ENCODE data around the gene IFT27.
"Not testable (repeated sequence)": the region's sequence is repeated elsewhere in the genome, so short reads cannot be mapped to it uniquely, and the experiment has no call there.

IFT27 gene

GRCh38 chr22:36741968-36742367, 34.0 kb downstream of the IFT27 start:
- no peak for DNase-seq

DNA sequence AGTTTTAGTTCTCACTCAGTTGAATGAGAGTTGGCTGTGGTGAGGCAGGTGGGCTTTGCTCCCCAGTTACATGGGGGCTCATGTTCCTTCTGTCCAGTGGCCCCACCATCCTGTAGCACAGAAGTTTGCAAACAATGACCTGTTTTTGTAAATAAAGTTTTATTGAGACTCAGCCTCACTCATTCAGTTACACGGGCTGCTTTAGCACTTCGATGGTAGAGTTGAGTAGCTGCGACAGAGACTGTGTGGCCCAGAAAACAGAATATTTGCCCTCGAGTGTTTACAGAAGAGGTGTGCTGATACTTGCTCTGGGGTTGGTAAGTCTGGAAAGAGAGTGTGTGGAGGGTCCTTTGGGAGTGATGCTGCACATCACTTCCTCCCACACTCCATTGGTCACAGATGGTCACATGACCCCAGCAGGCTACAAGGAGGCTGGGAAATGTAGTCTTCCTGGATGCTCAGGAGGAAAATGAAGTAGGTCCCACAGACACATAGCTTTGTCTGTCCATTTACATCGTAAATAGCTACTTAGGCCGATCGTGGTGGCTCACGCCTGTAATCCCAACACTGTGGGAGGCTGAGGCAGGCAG, 34.6 kb downstream of the IFT27 start:
- DNase-seq, result peak; percentile 0

DNA sequence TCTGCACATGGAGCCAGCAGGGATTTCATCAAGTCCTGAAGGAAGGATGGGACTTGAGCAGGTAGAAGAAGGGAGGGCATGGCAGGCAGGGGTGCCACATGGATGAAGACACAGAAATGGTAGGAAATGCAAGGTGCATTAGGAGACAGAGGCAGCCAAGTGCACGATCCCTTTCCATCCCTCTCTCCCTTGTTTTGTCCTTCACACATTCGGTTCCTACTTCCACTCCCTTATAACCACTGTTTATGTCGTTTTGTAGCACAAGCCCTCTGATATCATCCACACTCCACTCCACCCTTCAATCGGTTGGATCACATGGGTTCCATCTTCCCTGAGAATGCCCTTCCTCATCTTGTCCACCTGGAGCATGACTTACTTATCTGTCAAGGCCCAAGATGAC, 35.2 kb downstream of the IFT27 start:
- no peak for DNase-seq

GRCh38 chr22:36739185-36739584, 36.7 kb downstream of the IFT27 start:
- DNase-seq, result no peak

DNA sequence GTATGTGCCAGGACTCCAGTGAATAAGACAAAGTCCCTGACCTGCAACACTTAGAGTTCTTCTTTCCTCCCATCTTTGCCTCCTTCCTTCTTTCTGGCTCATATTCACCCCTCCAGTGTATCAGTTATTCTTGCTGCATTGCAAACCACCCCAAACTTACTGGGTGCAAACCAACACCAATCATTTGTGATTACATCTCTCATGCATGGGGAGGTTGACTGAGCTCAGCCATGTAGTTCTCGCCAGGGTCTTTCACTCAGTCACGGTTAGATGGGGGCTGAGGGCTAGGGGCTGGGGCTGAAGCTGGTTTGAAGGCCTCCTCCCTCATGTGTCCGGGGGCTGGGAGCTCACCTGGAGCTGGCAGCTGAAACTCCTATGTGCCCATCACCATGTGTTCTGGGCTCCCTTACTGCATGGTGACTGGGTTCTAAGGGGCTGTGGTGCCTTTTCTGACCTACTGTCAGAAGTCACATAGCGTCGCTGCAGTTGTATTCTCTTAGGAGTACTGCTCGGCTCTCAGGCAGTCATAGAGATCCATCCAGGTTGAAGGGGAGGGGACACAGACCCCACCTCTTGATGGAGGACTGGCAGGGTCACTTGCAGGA, 37.4 kb downstream of the IFT27 start:
- DNase-seq, result no peak

- no peak for DNase-seq
Measured at GRCh38 chr22:36737776-36738175, 38.1 kb downstream of the IFT27 start.

GRCh38 chr22:36736701-36737320, 39.1 kb downstream of the IFT27 start:
- no peak for DNase-seq

- DNase-seq, result no peak
Measured at GRCh38 chr22:36734171-36735058, 41.5 kb downstream of the IFT27 start.

GRCh38 chr22:36733271-36733670, 42.6 kb downstream of the IFT27 start:
- no peak for DNase-seq

- DNase-seq, result no peak
Measured at GRCh38 chr22:36732609-36733008, 43.3 kb downstream of the IFT27 start.

- no peak for DNase-seq
Measured at GRCh38 chr22:36731916-36732315, 44.0 kb downstream of the IFT27 start.

DNA sequence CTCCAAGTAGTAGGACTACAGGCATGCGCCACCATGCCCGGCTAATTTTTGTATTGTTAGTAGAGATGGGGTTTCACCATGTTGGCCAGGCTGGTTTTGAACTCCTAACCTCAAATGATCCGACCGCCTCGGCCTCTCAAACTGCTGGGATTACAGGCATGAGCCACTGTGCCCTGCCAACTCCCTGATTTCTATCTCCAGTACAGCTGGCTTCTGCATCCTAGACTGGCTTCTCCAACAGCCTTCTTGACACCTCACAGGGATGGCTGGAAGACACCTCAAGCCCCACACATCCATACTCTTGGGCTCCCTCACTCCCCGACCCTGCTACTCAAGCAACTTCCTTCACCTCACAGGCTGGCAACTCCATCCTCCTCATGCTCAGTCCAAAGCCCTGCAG, 44.6 kb downstream of the IFT27 start:
- not testable (repeated sequence) for DNase-seq

DNA sequence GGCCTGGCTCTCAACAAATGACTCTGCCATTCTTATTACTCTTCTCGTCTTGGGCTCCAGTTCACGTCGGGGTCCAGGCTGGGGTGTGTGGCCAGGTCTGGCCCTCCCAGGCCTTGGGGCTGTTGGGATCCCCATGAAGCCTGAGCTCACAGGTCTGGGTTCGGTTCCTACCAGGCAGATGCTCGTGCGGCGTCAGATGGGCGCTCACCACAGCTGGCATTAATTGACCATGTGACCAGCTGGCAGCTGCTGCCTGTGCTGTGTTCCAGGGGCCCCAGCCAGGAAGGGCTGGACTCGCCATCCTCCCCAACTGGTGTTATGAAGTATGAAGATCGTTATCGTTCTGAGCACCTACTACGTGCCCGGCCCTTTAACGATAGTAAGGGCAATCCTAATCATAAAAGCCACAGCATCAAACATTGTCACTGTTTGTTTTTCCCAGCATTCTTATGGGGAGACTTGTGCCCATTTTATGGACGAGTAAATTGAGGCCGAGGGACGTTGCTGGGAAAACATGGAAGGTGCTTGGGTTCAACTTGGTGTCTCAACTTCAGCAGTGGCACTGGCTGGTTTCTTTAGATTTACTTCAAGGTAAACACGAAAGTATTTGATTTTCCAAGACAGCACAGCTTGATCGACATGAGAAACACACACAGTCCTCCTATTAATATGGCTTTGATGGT, 45.6 kb downstream of the IFT27 start:
- DNase-seq, result no peak

- no peak for DNase-seq
Measured at GRCh38 chr22:36729321-36729720, 46.6 kb downstream of the IFT27 start.

DNA sequence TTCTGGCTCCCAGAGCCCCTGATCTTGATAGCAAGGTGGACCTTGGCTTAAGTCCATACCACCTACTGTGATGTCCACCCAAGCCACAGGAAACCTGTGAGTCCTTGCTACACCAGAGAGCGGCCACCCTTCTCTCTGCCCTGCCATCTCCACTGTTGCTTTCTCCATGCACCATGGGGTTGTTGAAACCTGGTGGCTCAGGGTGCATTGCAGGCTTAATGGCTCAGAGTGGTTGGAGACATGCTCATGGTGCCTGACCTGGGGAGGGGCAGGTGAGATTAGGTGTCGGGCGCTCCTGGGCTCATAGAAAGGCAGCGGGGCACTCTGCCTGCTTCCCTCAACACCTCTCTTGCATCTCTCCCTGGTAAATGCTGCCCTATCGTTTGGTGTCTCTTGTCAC, 47.4 kb downstream of the IFT27 start:
- DNase-seq, result no peak

GRCh38 chr22:36727927-36728488, 47.9 kb downstream of the IFT27 start:
- DNase-seq, result no peak

GRCh38 chr22:36727110-36727509, 48.8 kb downstream of the IFT27 start:
- DNase-seq, result no peak

DNA sequence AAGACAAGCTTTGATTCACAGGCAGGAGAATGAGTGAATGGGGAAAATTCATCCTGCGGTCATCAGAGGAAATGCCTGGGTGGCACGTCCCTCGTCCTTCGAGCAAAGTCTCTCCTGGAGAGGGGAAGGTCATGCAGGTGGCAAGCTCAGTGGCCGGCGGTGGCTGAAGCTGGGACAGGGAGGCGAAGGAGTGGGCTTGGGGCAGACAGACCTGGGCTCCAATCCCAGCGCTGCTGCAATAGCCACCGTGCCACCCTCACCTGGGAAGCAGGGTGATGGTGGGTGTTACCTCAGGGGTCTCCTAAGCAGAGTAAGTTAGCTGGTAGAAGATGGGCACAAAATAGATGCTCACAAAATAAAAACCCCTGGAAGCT, 49.9 kb downstream of the IFT27 start:
- no peak for DNase-seq

DNA sequence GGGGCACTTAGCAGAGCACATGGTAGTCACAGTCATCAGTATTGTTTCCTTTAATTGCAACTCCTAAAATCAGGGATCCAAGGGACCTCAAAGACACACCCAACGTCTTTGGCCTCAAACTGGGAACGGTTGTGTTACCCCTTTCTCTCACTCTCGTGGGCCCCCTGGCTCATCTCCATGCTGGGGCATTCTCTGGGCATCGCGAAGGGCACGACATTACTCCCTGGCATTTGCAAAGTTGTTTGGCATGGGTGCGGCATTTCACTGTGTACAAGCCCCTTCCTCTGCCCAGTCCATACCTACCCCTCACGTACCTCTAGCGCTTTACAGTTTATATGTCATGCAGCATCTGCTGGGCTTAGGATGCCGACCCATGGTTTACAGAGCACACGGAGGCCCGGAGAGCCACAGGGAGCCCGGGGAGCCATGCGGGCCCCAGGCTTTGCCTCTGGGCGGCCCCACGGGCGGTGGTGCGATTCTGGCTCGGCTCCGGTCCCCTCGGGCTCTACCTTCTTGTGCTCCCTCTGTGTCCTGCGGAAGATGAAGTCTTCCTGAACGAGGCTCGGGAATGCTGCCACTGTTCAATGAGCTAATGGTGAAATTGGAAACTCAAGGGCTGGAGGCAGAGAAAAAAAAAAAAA, 50.4 kb downstream of the IFT27 start:
- no peak for DNase-seq

DNA sequence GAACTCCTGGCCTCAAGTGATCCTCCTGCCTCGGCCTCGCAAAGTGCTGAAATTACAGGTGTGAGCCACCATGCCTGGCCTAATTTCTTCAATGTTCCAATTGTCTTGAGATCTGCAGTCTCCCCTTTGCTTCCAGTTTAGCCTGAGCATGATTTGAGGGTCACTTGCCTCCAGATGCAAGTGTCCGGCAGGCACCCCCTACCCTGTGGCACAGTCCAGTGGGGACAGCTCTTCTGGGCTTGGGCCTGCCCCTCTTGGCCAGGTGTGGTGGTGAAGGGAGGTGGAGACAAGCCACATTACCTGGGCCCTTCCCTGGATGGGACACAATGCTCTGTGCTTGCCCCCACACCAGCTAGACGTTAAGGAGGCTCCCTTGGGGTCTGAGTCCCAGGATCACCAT, 51.1 kb downstream of the IFT27 start:
- DNase-seq, result no peak

DNA sequence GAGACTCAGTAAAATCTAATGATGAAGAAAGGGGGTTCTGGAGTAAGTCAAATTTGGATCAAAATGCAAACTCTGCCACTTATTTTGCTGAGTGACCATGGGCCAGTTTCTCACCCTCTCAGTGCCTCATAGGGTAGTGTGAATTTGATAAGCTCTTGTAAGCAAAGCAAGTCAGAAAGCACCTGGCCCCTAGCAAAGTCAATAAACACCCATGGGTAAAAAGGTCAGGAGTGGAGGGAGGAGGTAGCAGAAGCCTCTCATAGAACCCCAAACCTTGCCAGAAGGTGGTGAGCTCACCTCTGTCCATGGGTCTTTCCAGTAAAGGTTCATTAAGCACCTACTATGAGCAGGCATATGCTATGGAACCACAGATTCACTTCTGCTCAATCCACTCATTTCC, 53.9 kb downstream of the IFT27 start:
- no peak for DNase-seq

DNA sequence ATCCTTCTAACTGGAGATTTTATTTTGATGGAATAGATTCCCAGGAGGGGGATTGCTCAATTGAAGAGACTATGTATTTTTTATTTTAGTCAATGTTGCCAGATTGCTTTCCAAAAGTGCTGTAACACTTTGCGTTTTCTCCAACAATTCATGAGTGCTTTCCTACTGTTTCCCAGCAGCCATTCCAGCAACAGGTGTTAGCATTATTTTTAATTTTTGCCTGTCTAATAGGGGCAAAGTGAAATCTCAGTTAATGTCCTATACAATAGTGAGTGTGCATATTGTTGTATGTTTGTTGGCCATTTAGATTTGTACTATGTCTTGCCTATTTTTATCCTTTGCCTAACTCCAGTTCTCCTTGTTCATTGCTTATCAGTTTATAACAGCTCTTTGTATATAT, 60.3 kb downstream of the IFT27 start:
- DNase-seq, result no peak
